Sigmoid colon (tissue), 4 donors: ENCODE data around the gene CNTN2.

ENCODE experiments used
- EP300 ChIP-seq, 4 donors: sonication (generic); formaldehyde crosslinking; IDR thresholded peaks; one replicate each; pipeline ENCODE4 v1.6.1; 2017; ENCODE audit warnings: antibody characterized with exemption in 4 of 4
- POLR2A ChIP-seq, 2 donors: fragments of 450-650 bp; IDR thresholded peaks; one replicate each; pipeline ENCODE4 v1.6.1; 2016; ENCODE audit warnings: antibody characterized with exemption in 2 of 2, mild to moderate bottlenecking in 2 of 2, moderate library complexity in 2 of 2
- TF ChIP-seq, protein P1 (sequence below), 4 experiments: fragments of 450-650 bp in 3 of 4; fragments of 200-600 bp in 1 of 4; IDR thresholded peaks; one replicate each; pipeline ENCODE4 v1.5.1; 2016 to 2019; ENCODE audit warnings: antibody characterized with exemption in 4 of 4, mild to moderate bottlenecking in 3 of 4, moderate library complexity in 2 of 4

DNA sequence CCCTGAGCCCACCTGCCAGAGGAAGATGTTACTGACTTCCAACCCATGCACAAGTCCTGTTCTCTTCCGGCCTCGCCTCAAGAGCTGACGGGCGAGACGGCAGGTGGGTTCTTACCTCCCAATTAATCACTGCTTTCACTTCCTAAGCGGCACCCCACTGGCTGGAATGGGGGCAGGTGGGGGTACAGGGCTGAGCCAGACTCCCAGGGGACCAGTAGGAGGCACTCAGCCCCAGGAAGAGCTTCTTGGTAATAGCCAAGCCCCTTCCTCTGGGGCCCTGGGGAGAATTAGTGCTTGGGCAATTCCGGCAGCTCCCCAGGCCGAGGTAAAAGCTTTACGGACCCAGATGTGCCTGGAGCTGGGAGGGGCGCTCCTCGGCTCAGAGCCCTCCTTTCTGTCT lies 9.7 kb downstream of the CNTN2 start:
- TF ChIP-seq, protein P1, sequence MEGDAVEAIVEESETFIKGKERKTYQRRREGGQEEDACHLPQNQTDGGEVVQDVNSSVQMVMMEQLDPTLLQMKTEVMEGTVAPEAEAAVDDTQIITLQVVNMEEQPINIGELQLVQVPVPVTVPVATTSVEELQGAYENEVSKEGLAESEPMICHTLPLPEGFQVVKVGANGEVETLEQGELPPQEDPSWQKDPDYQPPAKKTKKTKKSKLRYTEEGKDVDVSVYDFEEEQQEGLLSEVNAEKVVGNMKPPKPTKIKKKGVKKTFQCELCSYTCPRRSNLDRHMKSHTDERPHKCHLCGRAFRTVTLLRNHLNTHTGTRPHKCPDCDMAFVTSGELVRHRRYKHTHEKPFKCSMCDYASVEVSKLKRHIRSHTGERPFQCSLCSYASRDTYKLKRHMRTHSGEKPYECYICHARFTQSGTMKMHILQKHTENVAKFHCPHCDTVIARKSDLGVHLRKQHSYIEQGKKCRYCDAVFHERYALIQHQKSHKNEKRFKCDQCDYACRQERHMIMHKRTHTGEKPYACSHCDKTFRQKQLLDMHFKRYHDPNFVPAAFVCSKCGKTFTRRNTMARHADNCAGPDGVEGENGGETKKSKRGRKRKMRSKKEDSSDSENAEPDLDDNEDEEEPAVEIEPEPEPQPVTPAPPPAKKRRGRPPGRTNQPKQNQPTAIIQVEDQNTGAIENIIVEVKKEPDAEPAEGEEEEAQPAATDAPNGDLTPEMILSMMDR (IDR thresholded peaks at IDR 0.05) = no peak
- TF ChIP-seq EP300 (IDR thresholded peaks at IDR 0.05) (no peak), POLR2A (IDR thresholded peaks at IDR 0.05) (no peak)
